ENCODE measurements around the gene MCTP1. TPM values are rescaled to one million over a fixed set of nuclear protein-coding genes. Genes with fewer than 3 reads are reported as not detected.

Gene MCTP1
- polyA plus RNA-seq, 1 donor from 2014 or later: 1.9 TPM

- H3K9me2 ChIP-seq (ENCODE audit: insufficient read depth, low read length): no peaks in the 10 kb centered on the region
These were observed 132.8 kb downstream of the MCTP1 start for GRCh38 chr5:95152131-95152530.

GRCh38 chr5:95151694-95152093 is 133.2 kb downstream of the MCTP1 start:
- Histone ChIP-seq H3K4me2 (ENCODE audit: low read length) (no peak overlapping the region), H4K20me1 (ENCODE audit: insufficient read depth) (no peaks in the 10 kb centered on the region), H3K4me3 (ENCODE audit: low read length) (no peak overlapping the region), H3F3A (ENCODE audit: insufficient read depth, low read length, poor library complexity, severe bottlenecking) (no peaks in the 10 kb centered on the region), H3K27ac (ENCODE audit: low read length) (no peak overlapping the region), H3K9me2 (ENCODE audit: insufficient read depth, low read length) (no peaks in the 10 kb centered on the region), H3K9ac (ENCODE audit: low read length) (no peak overlapping the region), H3K9me3 (ENCODE audit: low read length) (no peaks in the 10 kb centered on the region), H3K36me3 (ENCODE audit: insufficient read depth, low read length) (no peaks in the 10 kb centered on the region), H3K79me2 (replicated peaks; ENCODE audit: insufficient read depth, low read length) (no peaks in the 10 kb centered on the region), H3K27me3 (ENCODE audit: insufficient read depth, low read depth, low read length) (no peaks in the 10 kb centered on the region), H2AFZ (ENCODE audit: low read depth, low read length) (no peak overlapping the region)
- TF ChIP-seq REST (IDR thresholded peaks at IDR 0.05; ENCODE audit: borderline replicate concordance): no peak
- no peak for TF ChIP-seq TAF1 (IDR thresholded peaks at IDR 0.05; ENCODE audit: low read depth)
- no peak for TF ChIP-seq RAD21 (conservative IDR thresholded peaks at IDR 0.05)
- TF ChIP-seq SMC3 (conservative IDR thresholded peaks at IDR 0.05; ENCODE audit: poor library complexity): no peak
- no peak for TF ChIP-seq EP300 (conservative IDR thresholded peaks at IDR 0.05; ENCODE audit: poor library complexity, severe bottlenecking)
- no peak for TF ChIP-seq MXI1 (conservative IDR thresholded peaks at IDR 0.05; ENCODE audit: poor library complexity, severe bottlenecking)
- TF ChIP-seq POLR2AphosphoS5 (IDR thresholded peaks at IDR 0.05): no peak
- TF ChIP-seq CTCF (IDR thresholded peaks at IDR 0.05; ENCODE audit: poor library complexity, severe bottlenecking): no peak
- no peak for TF ChIP-seq EZH2 (IDR thresholded peaks at IDR 0.05; ENCODE audit: borderline replicate concordance, insufficient read depth, low read length, poor library complexity, severe bottlenecking)

More at GRCh38 chr5:95152131-95152530, 132.8 kb downstream of the MCTP1 start:
- no peak for TF ChIP-seq SMC3 (conservative IDR thresholded peaks at IDR 0.05; ENCODE audit: poor library complexity)
- no peak for TF ChIP-seq EZH2 (IDR thresholded peaks at IDR 0.05; ENCODE audit: borderline replicate concordance, insufficient read depth, low read length, poor library complexity, severe bottlenecking)
- no peaks in the 10 kb centered on the region for H3K27me3 ChIP-seq (ENCODE audit: insufficient read depth, low read depth, low read length)
- H2AFZ ChIP-seq (ENCODE audit: low read depth, low read length): no peak overlapping the region
- no peak overlapping the region for H3K4me2 ChIP-seq (ENCODE audit: low read length)
- no peaks in the 10 kb centered on the region for H3K9me3 ChIP-seq (ENCODE audit: low read length)
- no peaks in the 10 kb centered on the region for H4K20me1 ChIP-seq (ENCODE audit: insufficient read depth)
- no peaks in the 10 kb centered on the region for H3F3A ChIP-seq (ENCODE audit: insufficient read depth, low read length, poor library complexity, severe bottlenecking)
- no peak overlapping the region for H3K4me3 ChIP-seq (ENCODE audit: low read length)
- no peak overlapping the region for H3K9ac ChIP-seq (ENCODE audit: low read length)
- H3K36me3 ChIP-seq (ENCODE audit: insufficient read depth, low read length): no peaks in the 10 kb centered on the region
- H3K27ac ChIP-seq (ENCODE audit: low read length): no peak overlapping the region
- no peaks in the 10 kb centered on the region for H3K79me2 ChIP-seq (replicated peaks; ENCODE audit: insufficient read depth, low read length)

GRCh38 chr5:95149387-95149786 is 135.5 kb downstream of the MCTP1 start:
- Histone ChIP-seq H4K20me1 (ENCODE audit: insufficient read depth) (no peaks in the 10 kb centered on the region), H3F3A (ENCODE audit: insufficient read depth, low read length, poor library complexity, severe bottlenecking) (no peaks in the 10 kb centered on the region), H2AFZ (ENCODE audit: low read depth, low read length) (no peak overlapping the region), H3K9me3 (ENCODE audit: low read length) (no peaks in the 10 kb centered on the region), H3K27me3 (ENCODE audit: insufficient read depth, low read depth, low read length) (no peaks in the 10 kb centered on the region), H3K9ac (ENCODE audit: low read length) (no peak overlapping the region), H3K79me2 (replicated peaks; ENCODE audit: insufficient read depth, low read length) (no peaks in the 10 kb centered on the region), H3K27ac (ENCODE audit: low read length) (no peak overlapping the region), H3K4me3 (ENCODE audit: low read length) (no peak overlapping the region), H3K9me2 (ENCODE audit: insufficient read depth, low read length) (no peaks in the 10 kb centered on the region), H3K36me3 (ENCODE audit: insufficient read depth, low read length) (no peaks in the 10 kb centered on the region), H3K4me2 (ENCODE audit: low read length) (no peak overlapping the region)
- no peak for TF ChIP-seq TAF1 (IDR thresholded peaks at IDR 0.05; ENCODE audit: low read depth)
- TF ChIP-seq RAD21 (conservative IDR thresholded peaks at IDR 0.05): no peak
- TF ChIP-seq MXI1 (conservative IDR thresholded peaks at IDR 0.05; ENCODE audit: poor library complexity, severe bottlenecking): no peak
- TF ChIP-seq EZH2 (IDR thresholded peaks at IDR 0.05; ENCODE audit: borderline replicate concordance, insufficient read depth, low read length, poor library complexity, severe bottlenecking): no peak
- TF ChIP-seq CTCF (IDR thresholded peaks at IDR 0.05; ENCODE audit: poor library complexity, severe bottlenecking): no peak
- no peak for TF ChIP-seq REST (IDR thresholded peaks at IDR 0.05; ENCODE audit: borderline replicate concordance)
- TF ChIP-seq EP300 (conservative IDR thresholded peaks at IDR 0.05; ENCODE audit: poor library complexity, severe bottlenecking): no peak
- TF ChIP-seq SMC3 (conservative IDR thresholded peaks at IDR 0.05; ENCODE audit: poor library complexity): no peak
- TF ChIP-seq POLR2AphosphoS5 (IDR thresholded peaks at IDR 0.05): no peak

Measured in neural cell (in vitro differentiated cells).